ENCODE data around the gene KRTAP10-8.
"Not testable (repeated sequence)": the region's sequence is repeated elsewhere in the genome, so short reads cannot be mapped to it uniquely, and the experiment has no call there.

The KRTAP10-8 gene

DNA sequence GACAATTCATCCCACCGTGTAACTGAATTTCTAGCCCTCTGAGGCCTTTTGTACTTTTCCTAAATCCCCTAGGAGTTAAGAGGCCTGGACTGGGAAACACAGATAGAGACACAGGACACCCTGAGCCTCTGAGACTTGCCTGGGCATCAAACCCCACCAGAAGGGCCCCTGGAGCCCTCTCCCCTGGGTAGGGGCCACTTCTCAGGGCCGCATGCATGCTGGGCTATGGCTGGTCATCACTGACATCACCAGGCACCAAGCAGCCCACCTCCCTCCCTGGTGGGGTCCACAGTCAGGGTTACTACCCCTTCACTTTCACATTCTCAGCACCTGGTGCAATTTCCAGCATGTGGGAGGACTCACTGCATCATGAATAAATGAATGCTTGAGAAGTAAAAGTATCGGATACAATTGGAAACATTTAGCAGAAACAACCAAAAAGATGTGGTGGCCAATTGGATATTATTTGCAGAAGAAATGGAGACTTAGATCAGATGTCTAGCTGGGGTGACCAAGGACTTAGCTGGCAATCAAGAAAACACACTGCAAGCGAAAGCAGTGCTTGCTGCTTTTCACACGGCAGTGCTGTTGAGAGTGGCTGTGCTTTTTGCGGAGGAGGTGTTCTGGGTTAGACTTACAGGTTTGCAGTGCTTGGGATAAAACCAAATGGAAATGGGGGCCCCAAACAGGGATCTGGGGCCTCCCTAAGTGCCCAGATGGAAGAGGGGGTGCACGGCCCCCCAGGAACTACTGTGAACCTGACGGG is 12.4 kb upstream of the KRTAP10-8 start:
- no peak for DNase-seq (ENCODE audit: low read depth)

DNA sequence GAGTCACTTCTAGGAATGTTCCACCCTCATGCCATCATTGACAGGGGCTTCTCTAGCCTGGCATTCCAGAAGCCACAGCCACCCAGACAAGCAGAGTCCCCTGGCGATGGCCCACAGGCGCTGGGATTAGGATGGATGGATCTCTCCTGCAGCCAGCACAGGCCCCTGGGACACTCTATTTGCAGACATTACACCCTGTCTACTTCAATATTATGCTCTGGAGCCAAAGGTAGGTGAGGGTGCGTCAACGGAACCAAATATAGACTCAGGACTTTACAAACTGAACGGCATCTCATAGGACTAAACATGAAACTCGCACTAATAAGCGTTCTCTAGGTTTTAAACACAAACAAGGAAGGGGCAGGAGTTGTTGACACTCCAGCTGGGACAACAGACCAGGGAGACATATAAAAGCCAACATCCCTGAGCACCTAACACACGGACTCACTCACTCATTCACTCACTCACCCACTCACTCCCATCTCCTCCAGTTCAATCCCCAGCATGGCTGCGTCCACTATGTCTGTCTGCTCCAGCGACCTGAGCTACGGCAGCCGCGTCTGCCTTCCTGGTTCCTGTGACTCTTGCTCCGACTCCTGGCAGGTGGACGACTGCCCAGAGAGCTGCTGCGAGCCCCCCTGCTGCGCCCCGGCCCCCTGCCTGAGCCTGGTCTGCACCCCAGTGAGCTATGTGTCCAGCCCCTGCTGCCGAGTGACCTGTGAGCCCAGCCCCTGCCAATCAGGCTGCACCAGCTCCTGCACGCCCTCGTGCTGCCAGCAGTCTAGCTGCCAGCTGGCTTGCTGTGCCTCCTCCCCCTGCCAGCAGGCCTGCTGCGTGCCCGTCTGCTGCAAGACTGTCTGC is 11.5 kb upstream of the KRTAP10-8 start, which contains the start of gene KRTAP10-7:
Gene KRTAP10-7 (plus strand): TSS at position 480 of the 861 bp plus-strand sequence. CDS start 25 bp downstream, at position 505.
- DNase-seq (ENCODE audit: low read depth), result not testable (repeated sequence)

DNA sequence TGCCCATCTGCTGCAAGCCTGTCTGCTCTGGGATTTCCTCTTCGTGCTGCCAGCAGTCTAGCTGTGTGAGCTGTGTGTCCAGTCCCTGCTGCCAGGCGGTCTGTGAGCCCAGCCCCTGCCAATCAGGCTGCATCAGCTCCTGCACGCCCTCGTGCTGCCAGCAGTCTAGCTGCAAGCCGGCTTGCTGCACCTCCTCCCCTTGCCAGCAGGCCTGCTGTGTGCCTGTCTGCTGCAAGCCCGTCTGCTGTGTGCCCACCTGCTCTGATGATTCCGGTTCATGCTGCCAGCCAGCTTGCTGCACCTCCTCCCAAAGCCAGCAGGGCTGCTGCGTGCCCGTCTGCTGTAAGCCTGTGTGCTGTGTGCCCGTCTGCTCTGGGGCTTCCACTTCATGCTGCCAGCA is 10.8 kb upstream of the KRTAP10-8 start:
- DNase-seq (ENCODE audit: low read depth), result not testable (repeated sequence)

DNA sequence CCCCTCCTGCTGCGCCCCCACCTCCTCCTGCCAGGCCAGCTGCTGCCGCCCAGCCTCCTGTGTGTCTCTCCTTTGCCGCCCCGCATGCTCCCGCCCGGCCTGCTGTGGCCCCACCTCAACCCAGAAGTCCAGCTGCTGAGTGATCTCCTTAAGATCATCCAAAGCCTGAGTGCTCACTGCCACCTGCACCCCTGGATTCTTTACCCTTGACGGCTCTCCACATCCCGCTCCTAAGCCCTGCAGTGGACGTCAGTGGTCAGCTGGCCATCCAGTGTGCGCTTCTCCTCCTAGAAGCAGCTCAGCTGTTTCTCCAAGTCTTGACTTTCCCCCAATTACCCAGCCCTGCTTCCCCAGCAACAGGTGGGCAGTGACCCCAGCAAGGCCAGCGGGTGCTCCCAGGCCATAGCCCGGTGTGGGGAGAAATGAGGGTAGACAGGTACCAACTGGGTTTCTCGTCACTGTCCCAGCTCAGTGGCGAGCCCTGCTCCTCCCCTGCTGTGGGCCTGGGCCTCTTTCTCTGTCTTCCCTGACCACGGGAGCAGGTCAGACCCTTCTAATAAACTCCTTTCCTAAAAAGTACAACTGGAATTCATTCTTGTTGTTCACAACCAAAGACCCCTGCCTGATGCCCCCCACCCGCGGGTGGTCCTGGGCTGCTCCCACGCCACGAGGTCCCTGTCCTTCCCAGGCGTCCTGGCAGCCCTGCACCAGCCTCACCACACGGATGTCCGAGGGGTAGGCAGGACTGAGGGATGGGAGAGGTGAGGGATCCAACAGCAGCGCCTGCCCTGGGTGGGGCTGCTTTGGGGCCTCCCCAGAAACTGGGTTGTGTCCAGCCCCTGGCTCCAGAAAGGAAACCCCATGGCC is 10.1 kb upstream of the KRTAP10-8 start:
- DNase-seq (ENCODE audit: low read depth), result no peak

DNA sequence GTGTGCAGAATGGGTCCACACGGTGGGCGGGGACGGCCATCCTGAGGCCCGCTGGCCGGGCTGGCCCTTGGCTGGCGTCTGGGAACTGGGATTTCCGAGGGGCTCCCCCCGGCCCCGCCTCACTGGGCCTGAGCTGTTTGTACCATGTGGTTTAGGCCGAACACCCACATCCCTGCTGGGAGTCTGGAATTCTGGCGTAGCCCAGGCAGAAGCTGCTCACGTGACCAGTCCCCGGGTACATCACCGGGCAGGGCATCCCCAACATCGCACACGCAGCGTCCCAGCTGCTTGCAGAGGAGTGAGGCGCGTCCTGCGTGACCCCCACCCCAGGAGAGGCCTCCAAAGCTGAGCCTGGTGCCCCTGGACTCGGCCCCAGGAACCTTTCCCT is 9.4 kb upstream of the KRTAP10-8 start:
- no peak for DNase-seq (ENCODE audit: low read depth)

DNA sequence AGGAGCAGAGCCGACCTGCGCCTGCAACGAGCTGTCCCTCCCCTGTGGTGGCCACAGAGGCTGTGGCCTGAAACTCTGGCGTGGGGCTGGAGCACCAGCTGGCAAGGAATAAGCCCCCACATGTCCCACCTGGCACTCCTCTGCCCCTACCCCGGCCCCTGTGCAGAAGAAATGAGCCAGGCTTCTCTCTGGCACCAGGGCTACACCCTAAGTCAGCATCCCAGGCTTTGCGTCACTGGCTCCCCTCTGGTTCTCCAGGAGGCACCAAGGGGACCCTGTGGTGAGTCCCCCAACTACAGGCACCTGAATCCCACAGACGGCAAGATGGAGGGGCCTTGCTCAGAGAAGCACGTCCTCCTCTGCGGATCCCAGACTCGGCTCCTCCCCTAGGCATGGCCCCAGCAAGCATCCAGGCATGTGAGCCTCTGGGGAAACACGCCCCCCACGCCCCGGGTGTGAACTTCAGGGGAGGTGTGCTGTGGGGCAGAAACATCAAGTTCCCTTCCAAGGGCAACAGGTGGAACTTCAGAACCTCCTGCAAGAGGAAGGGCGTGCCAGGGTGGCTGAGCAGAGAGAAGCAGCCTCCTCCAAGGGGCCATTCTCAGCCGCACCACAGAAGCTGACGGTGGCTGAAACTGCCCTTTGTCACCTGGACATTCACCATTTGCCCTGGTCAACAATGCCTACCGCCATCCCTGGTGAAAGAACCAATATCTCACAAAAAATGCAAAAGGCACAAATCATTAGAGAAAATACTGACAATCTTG is 8.6 kb upstream of the KRTAP10-8 start:
- DNase-seq (ENCODE audit: low read depth), result no peak

DNA sequence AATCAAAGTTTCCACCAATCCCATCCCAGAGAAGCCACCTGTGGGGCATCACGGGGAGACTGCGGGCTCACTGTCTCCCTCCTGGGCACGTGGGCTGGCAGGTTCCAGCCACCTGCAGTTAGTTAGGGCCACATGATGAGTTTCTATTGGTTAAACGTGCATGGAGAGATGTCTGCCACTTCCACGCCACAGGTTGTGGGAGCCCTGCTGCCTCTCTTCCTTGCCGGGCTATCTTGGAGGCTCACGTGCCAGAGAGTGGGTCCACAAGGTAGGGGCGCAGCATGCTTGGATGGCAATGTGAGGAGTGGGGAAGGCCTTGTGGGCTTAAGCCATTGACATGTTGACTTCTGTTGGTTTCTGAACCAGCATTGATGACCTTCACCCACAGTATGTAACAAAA is 8.0 kb upstream of the KRTAP10-8 start:
- no peak for DNase-seq (ENCODE audit: low read depth)

DNA sequence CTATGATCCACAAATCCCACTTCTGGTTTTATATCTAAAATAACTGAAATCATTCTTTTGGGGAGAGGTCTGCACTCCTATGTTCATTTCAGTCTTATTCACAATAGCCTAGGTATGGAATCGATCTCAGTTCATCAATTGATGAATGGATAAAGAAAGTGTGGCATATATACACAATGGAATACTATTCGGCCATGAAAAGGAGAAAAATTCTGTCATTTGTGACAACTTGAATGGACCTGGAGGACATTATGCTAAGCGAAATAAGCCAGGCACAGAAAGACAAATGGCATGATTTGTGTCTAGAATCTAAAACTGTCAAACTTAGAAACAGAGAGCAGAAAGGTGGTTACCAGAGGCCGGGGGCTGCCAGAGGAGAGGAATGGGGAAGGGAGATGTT is 5.4 kb upstream of the KRTAP10-8 start:
- DNase-seq (ENCODE audit: low read depth), result no peak

DNA sequence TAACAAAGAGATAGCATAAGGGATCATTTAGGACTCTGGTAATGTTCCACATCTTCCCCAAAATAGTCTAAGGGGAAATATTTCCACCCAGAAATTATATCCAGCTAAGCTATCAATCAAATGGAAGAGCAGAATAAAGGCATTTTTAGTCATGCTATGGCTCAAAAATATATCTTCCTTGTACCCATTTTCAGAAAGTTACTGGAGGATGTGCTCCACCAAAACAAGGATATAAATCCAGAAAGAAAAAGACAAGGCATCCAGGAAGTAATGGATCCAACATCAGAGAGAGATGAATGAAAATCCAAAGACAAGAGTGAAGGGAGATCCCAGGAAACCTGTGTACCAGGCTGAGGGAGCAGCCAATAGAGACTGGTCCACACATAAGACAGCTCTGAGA is 2.7 kb upstream of the KRTAP10-8 start:
- no peak for DNase-seq (ENCODE audit: low read depth)

DNA sequence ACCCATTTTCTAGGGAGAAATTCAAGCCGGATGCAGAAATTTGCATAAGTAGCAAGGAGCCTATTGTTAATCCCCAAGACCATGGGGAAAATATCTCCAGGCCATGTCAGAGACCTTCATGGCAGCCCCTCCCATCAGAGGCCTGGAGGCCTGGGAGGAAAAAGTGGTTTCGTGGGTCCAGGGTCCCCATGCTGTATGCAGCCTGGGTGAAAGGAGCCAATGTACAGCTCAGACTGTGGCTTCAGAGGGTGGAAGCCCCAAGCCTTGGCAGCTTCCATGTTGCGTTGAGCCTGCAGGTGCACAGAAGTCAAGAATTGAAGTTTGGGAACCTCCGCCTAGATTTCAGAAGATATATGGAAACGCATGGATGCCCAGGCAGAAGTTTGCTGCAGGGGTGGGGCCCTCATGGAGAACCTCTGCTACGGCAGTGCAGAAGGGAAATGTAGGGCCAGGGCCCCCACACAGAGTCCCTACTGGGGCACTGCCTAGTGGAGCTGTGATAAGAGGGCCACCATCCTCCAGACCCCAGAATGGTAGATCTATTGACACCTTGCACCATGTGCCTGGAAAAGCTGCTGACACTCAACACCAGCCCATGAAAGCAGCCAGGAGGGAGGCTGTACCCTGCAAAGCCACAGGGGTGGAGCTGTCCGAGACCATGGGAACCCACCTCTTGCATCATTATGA is 1.6 kb upstream of the KRTAP10-8 start:
- not testable (repeated sequence) for DNase-seq (ENCODE audit: low read depth)

DNA sequence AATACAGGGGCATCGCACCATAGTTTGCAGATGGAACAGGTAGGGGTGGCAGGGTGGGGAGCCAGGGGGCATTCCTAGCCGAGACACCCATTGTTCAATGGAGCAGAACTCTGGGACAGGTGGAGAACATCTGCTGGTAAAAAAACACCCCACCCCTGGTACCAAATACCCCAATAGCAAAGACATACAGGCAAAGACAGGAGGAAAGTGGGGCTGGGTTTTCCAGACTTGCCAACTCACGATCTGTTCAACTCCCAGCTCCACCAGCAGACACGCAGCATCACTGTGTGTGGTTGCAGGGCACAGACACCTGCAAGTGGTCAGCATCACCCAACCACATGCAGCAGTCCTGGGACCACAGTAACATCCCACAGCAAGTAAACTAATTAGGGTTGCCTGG is 328 bp upstream of the KRTAP10-8 start:
- no peak for DNase-seq (ENCODE audit: low read depth)

DNA sequence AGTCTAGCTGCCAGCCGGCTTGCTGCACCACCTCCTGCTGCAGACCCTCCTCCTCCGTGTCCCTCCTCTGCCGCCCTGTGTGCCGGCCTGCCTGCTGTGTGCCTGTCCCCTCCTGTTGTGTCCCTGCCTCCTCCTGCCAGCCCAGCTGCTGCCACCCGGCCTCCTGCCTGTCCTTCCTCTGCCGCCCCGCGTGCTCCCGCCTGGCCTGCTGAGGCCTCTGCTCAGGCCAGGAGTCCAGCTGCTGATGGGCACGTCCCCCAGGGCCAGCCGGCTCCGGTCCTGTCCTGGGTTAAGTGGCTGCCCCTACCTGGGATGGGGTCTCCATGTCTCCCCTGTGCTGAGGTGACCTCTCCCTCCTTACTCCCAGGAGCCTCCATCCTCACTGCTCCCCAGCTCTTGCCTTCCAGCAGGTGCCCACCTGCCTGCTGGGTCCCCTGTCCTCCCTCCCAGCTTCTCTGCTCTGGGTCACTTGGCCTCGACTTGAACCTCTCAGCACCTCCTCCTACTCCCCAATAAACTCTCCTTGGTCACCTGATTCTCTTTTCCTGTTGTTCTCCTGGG is 870 bp downstream of the KRTAP10-8 start:
- no peak for DNase-seq (ENCODE audit: low read depth)

DNA sequence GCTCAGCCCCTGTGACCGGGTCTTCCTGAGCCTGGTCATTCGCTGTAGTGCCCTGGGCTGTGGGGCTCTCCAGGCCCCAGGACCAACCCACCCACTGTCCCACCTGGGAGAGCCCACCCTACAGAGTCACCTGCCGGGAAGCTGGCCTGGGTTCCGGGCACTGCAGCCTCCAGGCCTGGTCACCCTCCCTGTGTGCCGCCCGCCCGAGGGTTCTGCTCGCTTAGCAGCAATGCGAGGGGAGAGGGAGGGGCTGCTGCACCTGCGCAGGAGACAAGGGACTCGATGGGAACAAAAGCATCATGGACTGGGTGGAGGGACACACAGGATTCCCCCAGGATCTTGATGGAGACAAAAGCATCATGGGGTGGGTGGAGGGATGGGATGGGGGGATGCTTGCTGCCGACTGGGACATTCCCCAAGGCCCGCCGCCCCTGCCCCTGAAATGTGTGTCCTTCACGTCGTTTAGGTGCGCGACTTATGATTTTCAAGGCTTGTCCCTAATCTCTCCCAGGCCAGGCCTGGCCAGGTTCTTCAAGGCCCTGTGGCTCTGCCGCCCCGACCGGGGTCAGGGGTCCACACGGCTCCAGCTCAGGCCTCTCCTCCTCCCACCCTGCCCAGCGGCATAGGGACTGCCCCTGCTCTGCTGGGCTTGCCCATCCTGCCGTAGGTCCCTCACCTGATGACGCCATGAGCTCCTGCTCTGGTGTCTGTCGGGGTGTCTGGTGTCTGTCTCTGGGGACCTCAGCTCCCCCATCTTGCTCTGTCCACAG is 1.7 kb downstream of the KRTAP10-8 start:
- no peak for DNase-seq (ENCODE audit: low read depth)

DNA sequence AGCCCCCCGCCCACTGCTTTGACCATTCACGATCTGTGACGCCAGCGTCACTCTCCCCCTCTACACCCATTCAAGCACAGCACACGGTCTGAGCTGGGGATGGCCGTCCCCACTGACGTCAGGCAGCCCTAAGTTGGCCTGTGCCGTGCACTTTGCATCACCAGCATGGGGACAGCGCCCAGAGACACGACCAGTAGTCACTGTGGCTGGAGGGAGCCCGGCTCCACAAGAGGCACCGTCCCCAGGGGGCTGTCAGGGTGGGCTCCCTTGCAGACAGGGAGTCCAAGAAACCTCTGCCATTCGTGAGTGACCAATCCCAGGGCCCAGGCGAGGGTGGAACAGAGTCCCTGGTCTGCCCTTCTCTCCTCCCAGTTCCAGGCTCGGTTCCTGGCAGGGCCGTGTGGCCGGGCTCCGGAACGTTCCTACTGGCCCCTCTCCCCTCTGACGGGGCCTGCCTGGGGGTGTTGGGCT is 2.3 kb downstream of the KRTAP10-8 start:
- DNase-seq (ENCODE audit: low read depth), result no peak

DNA sequence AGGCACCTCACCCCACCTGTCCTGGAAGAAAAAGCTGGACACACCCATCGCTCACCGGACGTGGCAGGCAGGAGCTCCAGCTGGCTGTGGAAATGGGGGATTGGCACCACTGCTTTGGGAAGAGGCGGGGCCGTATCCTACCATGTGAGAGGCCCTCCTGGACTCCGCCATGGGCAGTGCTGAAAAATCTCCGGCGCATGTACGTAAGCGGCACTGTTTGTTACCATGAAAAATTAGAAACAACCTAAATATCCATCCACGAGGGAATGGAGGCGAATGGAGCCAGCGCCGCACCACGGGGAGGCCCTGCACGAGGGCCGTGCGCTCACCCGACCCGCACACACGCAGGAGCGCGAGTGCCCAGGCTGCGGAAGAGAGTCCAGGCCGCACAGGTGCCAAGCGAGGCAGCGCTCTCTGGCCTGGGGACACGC is 3.1 kb downstream of the KRTAP10-8 start:
- no peak for DNase-seq (ENCODE audit: low read depth)

DNA sequence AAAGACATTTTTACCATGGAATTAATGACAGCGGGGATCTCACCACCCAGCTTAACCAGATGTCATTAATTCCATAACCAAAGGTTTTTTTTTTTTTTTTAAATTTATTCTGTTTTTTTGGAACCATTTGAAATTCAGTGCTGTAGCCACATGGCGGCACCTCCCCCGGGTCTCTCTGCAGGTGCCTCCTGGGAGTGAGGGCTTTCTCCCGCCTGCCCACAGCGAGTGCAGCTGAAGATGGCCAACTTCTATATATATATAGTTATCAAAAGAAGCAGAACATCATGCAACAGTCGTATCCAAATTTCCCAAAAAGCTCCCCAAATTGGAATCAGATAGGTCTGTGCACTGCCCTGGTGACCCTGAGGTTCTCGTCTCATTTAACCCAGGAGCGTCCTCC is 3.6 kb downstream of the KRTAP10-8 start:
- no peak for DNase-seq (ENCODE audit: low read depth)

DNA sequence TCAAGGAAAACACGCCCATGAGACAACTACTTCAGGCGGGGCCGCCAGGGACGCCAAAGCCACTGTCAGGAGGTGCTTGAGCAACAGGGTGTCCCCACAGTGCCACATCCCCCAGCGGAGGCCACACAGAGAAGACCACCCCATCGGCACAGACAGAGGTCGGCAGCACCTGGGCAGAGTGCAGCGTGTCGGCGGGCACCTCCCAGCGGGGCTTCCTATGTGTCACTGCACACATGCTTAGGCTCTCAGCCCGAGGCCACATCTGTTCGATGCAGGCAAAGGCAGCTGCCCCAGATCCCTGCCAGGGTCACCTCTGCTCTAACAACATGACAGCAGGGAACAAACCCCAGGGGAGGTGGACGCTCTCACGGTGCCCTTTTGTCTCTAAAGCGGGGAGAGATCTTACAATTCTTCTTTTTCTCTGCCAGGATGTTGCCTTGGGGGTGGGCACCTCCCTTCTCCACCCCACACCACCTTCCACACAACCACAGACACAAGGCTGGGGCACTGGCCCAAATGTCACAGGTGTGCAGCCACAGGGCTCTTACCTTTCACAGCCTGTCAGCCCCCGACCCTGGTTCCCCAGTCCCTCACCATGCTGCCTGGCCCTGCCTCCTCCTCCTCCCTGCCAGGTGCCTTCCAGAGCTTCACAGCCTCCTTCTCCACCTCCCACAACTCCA is 4.2 kb downstream of the KRTAP10-8 start:
- DNase-seq (ENCODE audit: low read depth), result no peak

DNA sequence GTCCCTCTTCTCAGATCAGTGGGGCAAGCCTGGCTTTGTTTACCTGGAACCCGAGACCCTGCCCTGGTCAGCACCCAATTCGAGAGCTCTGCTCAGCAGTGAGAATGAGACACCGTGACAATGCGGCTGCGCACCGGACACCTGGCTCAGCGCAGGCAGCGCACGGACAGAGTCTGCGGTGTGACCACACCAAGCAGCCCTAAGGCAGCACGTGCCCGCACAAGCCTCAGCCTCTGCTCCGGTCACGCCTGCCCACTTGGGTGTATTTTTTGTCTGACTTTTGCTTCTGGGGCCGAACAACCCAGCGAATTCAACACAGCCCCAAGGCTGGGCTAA is 4.7 kb downstream of the KRTAP10-8 start:
- DNase-seq (ENCODE audit: low read depth), result no peak

DNA sequence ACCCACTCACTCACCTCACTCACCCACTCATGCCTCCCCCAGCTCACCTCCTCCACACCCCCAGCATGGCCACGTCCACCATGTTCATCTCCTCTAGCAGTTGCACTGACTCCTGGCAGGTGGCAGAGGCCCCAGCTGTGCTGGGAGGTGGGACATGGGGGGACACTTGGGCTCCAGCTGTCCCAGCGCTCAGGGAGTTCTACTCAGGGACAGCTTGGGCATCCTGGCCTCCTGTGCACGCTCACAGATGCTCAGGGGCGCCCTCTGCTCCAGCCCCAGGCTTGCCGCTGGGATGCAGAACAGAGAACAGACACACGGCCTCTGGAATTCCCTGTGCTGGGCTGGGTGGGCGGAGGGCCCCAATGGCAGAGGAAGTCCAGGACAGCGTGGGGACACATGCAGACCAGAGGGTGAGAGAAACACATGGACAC is 5.2 kb downstream of the KRTAP10-8 start:
- DNase-seq (ENCODE audit: low read depth), result no peak

Measured in stimulated activated CD8-positive, alpha-beta memory T cell treated with anti-CD3 and anti-CD28 coated beads, Interleukin-15, amount 100 ng/mL, for 24 hours (primary cell).